GM23338 (cell line): Measurements from ENCODE around the gene FOXP1. TPM values are rescaled to one million over a fixed set of nuclear protein-coding genes. Genes with fewer than 3 reads are reported as not detected.
A peak's percentile ranks its signal among the peaks of the same experiment; 100 is the strongest.

Experiments used
- ATAC-seq: fragments of 200-7000 bp; cut with Tn5 transposase; 3 replicates; pipeline ENCODE4 v1.9.1; 2020
- DNase-seq: peaks from one replicate; pipeline ENCODE4 v3.0.0-alpha.2; 2015; ENCODE audit warnings: low spot score
- H2AFZ ChIP-seq: fragments of 200-600 bp; sonication (generic); 2 replicates; pipeline ENCODE4 v1.8.0; 2016; ENCODE audit warnings: antibody characterized with exemption, mild to moderate bottlenecking, moderate library complexity
- H3F3A ChIP-seq: fragments of 200-600 bp; sonication (generic); replicated peaks from 2 replicates; pipeline ENCODE4 v1.8.0; 2017; ENCODE audit warnings: antibody characterized with exemption, mixed run types, low read depth
- H3K27ac ChIP-seq: fragments of 200-600 bp; sonication (generic); 2 replicates; pipeline ENCODE4 v1.6.1; 2016; ENCODE audit warnings: low read depth
- H3K27me3 ChIP-seq: fragments of 200-600 bp; sonication (generic); 2 replicates; pipeline ENCODE4 v1.8.0; 2016; ENCODE audit warnings: mild to moderate bottlenecking, mixed run types, moderate library complexity; ENCODE audit not compliant: insufficient read depth
- H3K36me3 ChIP-seq: fragments of 200-600 bp; sonication (generic); 2 replicates; pipeline ENCODE4 v1.8.0; 2016; ENCODE audit warnings: mild to moderate bottlenecking; ENCODE audit not compliant: insufficient read depth
- H3K4me1 ChIP-seq: fragments of 200-600 bp; sonication (generic); 2 replicates; pipeline ENCODE4 v1.8.0; 2016; ENCODE audit warnings: mild to moderate bottlenecking, moderate library complexity; ENCODE audit not compliant: insufficient read depth
- H3K4me2 ChIP-seq: fragments of 200-600 bp; sonication (generic); 2 replicates; pipeline ENCODE4 v1.7.1; 2017; ENCODE audit warnings: mixed run types
- H3K4me3 ChIP-seq: fragments of 200-600 bp; sonication (generic); 2 replicates; pipeline ENCODE4 v1.6.1; 2016; ENCODE audit warnings: mixed run types
- H3K79me2 ChIP-seq: fragments of 200-600 bp; sonication (generic); replicated peaks from 2 replicates; pipeline ENCODE4 v1.8.0; 2017; ENCODE audit warnings: mild to moderate bottlenecking; ENCODE audit not compliant: insufficient read depth
- H3K9me2 ChIP-seq: fragments of 200-600 bp; sonication (generic); 2 replicates; pipeline ENCODE4 v1.8.0; 2017; ENCODE audit not compliant: insufficient read depth
- H4K20me1 ChIP-seq: fragments of 200-600 bp; sonication (generic); replicated peaks from 2 replicates; pipeline ENCODE4 v1.8.0; 2017; ENCODE audit warnings: mild to moderate bottlenecking; ENCODE audit not compliant: insufficient read depth
- H3K27ac Mint-ChIP-seq: 2 replicates; pipeline ENCODE4 v1.8.0; 2020; ENCODE audit warnings: inconsistent platforms, mild to moderate bottlenecking, moderate library complexity, mixed read lengths
- H3K27me3 Mint-ChIP-seq: 3 replicates; pipeline ENCODE4 v1.8.0; 2022; ENCODE audit warnings: low read depth, mild to moderate bottlenecking, moderate library complexity, mixed read lengths, inconsistent platforms; ENCODE audit not compliant: insufficient read depth, poor library complexity
- H3K36me3 Mint-ChIP-seq: 3 replicates; pipeline ENCODE4 v1.8.0; 2021; ENCODE audit warnings: low read depth, mild to moderate bottlenecking, inconsistent platforms, moderate library complexity, mixed read lengths
- H3K4me1 Mint-ChIP-seq: 3 replicates; pipeline ENCODE4 v1.8.0; 2020; ENCODE audit warnings: mild to moderate bottlenecking, inconsistent platforms, mixed read lengths
- H3K4me3 Mint-ChIP-seq: 3 replicates; pipeline ENCODE4 v1.8.0; 2021; ENCODE audit warnings: moderate library complexity, mild to moderate bottlenecking, inconsistent platforms, mixed read lengths
- H3K9me3 Mint-ChIP-seq: 3 replicates; pipeline ENCODE4 v1.8.0; 2020; ENCODE audit warnings: moderate library complexity, mild to moderate bottlenecking, inconsistent platforms, mixed read lengths
- polyA plus RNA-seq: library from polyadenylated mRNA; unstranded; fragments of >200 nt; fragmentation: Nextera tagmentation; extraction: Ambion mirVana; gene quantifications from 2 replicates; pipeline ENCODE4 v1.2.1, GENCODE V29; 2016
- total RNA-seq: library from RNA; depleted of rRNA; stranded (reverse); fragments of >200 nt; shearing (Covaris generic); gene quantifications from 2 replicates; pipeline ENCODE4 v1.2.3, GENCODE V29; 2014
- TF ChIP-seq, protein P1 (sequence below), 2 experiments: fragments of 200-600 bp in 1 of 2; sonication (generic) in 1 of 2; conservative IDR thresholded peaks; 2 replicates each; pipeline versions ENCODE4 v1.5.1 to v1.6.1; 2016 to 2017; ENCODE audit warnings: antibody characterized with exemption in 2 of 2, low read depth in 2 of 2, mild to moderate bottlenecking in 2 of 2, moderate library complexity in 1 of 2
- TF ChIP-seq, protein P2 (sequence below): IDR thresholded peaks from one replicate; pipeline ENCODE4 v1.6.1; 2018; ENCODE audit warnings: antibody characterized with exemption; ENCODE audit not compliant: unreplicated experiment
- TF ChIP-seq, protein P3 (sequence below): fragments of 250-450 bp; sonication (Bioruptor Pico); IDR thresholded peaks from 2 replicates; pipeline ENCODE4 v1.5.0; 2020; ENCODE audit warnings: mild to moderate bottlenecking, moderate library complexity

The FOXP1 gene
- total and polyA plus RNA-seq, 2 experiments from 2014 or later: 32.9 to 35.5 TPM

DNA sequence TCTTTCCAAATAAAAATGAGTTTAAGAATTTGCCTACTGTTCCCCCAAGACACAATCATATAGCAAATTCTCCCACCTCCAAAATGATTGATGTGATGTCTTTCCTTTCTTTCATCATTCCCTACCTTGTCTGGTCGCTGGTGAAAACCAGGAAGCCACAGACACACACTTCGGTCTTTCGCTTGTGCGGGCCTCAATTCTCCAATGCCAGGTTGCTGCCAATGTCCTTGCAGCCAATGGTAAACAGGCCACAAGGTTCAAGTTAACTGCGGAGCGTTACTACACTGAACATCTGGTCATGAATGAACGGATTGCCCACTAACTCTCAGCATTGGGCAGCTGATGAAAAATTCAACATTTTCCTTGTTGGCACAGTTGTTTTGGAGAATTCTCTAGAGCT lies 192.2 kb downstream of the FOXP1 start (continued):
- TF ChIP-seq, protein P1, sequence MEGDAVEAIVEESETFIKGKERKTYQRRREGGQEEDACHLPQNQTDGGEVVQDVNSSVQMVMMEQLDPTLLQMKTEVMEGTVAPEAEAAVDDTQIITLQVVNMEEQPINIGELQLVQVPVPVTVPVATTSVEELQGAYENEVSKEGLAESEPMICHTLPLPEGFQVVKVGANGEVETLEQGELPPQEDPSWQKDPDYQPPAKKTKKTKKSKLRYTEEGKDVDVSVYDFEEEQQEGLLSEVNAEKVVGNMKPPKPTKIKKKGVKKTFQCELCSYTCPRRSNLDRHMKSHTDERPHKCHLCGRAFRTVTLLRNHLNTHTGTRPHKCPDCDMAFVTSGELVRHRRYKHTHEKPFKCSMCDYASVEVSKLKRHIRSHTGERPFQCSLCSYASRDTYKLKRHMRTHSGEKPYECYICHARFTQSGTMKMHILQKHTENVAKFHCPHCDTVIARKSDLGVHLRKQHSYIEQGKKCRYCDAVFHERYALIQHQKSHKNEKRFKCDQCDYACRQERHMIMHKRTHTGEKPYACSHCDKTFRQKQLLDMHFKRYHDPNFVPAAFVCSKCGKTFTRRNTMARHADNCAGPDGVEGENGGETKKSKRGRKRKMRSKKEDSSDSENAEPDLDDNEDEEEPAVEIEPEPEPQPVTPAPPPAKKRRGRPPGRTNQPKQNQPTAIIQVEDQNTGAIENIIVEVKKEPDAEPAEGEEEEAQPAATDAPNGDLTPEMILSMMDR (conservative IDR thresholded peaks at IDR 0.05; ENCODE audit: low read depth in 2 of 2): no peak

DNA sequence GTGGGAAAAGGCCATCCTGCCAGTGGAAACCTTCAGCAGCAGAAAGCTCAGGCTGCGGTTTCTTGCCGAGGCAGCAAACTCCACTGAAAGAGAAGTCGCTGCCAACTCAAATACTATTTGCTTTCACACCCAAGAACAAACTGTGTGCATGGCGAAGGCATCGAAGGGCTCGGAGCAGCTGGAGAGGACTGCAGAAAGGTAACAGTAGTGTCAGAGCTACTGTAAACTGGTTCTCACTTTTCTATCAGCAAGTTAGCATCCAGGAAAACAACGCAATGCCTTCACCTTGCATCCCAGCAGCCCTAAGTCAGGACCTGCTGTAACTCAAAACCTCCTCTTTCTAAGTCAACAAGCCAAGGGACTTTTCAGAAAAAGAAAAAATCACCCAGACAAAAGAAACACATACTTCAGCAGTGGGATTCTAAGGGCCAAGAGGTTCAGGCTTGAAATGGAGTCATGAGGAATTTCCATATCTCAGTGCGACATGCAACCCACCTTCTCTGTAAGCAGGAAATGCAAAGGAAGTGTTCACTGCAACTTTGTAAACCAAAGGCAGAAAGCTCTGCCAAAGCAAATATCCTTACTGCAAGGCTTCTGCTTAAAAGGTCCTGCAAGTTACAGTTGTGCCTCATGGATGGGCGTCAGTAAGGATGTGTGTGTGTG lies 193.5 kb downstream of the FOXP1 start:
- Histone ChIP-seq H3K27ac (peak overlapping the region; percentile 45), H3F3A (0 out of 2 replicates have a peak, but pooled peaks cover 3% of the 10 kb centered on the region), H2AFZ (no peak overlapping the region), H3K79me2 (no peaks in the 10 kb centered on the region), H3K27me3 (no peaks in the 10 kb centered on the region), H3K36me3 (no peaks in the 10 kb centered on the region), H3K4me3 (no peak overlapping the region), H3K4me2 (peak overlapping the region; percentile 31; the same call in 1 of the 2 replicates), H4K20me1 (no peaks in the 10 kb centered on the region), H3K9me2 (peaks cover 6% of the 10 kb centered on the region; the same call in 1 of the 2 replicates), H3K4me1 (peaks cover 19% of the 10 kb centered on the region)
- peak; percentile 87 for ATAC-seq
- Mint-ChIP-seq H3K9me3 (no peaks in the 10 kb centered on the region), H3K36me3 (0 out of 3 replicates have a peak, but pooled peaks cover 2% of the 10 kb centered on the region), H3K4me3 (peak overlapping the region; percentile 17; the same call in 2 of the 3 replicates), H3K4me1 (peaks cover 39% of the 10 kb centered on the region), H3K27ac (peak overlapping the region; percentile 90), H3K27me3 (peaks cover 6% of the 10 kb centered on the region)
- peak; percentile 71 for DNase-seq
- TF ChIP-seq, protein P2, sequence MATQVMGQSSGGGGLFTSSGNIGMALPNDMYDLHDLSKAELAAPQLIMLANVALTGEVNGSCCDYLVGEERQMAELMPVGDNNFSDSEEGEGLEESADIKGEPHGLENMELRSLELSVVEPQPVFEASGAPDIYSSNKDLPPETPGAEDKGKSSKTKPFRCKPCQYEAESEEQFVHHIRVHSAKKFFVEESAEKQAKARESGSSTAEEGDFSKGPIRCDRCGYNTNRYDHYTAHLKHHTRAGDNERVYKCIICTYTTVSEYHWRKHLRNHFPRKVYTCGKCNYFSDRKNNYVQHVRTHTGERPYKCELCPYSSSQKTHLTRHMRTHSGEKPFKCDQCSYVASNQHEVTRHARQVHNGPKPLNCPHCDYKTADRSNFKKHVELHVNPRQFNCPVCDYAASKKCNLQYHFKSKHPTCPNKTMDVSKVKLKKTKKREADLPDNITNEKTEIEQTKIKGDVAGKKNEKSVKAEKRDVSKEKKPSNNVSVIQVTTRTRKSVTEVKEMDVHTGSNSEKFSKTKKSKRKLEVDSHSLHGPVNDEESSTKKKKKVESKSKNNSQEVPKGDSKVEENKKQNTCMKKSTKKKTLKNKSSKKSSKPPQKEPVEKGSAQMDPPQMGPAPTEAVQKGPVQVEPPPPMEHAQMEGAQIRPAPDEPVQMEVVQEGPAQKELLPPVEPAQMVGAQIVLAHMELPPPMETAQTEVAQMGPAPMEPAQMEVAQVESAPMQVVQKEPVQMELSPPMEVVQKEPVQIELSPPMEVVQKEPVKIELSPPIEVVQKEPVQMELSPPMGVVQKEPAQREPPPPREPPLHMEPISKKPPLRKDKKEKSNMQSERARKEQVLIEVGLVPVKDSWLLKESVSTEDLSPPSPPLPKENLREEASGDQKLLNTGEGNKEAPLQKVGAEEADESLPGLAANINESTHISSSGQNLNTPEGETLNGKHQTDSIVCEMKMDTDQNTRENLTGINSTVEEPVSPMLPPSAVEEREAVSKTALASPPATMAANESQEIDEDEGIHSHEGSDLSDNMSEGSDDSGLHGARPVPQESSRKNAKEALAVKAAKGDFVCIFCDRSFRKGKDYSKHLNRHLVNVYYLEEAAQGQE: no peak
- TF ChIP-seq, protein P3, sequence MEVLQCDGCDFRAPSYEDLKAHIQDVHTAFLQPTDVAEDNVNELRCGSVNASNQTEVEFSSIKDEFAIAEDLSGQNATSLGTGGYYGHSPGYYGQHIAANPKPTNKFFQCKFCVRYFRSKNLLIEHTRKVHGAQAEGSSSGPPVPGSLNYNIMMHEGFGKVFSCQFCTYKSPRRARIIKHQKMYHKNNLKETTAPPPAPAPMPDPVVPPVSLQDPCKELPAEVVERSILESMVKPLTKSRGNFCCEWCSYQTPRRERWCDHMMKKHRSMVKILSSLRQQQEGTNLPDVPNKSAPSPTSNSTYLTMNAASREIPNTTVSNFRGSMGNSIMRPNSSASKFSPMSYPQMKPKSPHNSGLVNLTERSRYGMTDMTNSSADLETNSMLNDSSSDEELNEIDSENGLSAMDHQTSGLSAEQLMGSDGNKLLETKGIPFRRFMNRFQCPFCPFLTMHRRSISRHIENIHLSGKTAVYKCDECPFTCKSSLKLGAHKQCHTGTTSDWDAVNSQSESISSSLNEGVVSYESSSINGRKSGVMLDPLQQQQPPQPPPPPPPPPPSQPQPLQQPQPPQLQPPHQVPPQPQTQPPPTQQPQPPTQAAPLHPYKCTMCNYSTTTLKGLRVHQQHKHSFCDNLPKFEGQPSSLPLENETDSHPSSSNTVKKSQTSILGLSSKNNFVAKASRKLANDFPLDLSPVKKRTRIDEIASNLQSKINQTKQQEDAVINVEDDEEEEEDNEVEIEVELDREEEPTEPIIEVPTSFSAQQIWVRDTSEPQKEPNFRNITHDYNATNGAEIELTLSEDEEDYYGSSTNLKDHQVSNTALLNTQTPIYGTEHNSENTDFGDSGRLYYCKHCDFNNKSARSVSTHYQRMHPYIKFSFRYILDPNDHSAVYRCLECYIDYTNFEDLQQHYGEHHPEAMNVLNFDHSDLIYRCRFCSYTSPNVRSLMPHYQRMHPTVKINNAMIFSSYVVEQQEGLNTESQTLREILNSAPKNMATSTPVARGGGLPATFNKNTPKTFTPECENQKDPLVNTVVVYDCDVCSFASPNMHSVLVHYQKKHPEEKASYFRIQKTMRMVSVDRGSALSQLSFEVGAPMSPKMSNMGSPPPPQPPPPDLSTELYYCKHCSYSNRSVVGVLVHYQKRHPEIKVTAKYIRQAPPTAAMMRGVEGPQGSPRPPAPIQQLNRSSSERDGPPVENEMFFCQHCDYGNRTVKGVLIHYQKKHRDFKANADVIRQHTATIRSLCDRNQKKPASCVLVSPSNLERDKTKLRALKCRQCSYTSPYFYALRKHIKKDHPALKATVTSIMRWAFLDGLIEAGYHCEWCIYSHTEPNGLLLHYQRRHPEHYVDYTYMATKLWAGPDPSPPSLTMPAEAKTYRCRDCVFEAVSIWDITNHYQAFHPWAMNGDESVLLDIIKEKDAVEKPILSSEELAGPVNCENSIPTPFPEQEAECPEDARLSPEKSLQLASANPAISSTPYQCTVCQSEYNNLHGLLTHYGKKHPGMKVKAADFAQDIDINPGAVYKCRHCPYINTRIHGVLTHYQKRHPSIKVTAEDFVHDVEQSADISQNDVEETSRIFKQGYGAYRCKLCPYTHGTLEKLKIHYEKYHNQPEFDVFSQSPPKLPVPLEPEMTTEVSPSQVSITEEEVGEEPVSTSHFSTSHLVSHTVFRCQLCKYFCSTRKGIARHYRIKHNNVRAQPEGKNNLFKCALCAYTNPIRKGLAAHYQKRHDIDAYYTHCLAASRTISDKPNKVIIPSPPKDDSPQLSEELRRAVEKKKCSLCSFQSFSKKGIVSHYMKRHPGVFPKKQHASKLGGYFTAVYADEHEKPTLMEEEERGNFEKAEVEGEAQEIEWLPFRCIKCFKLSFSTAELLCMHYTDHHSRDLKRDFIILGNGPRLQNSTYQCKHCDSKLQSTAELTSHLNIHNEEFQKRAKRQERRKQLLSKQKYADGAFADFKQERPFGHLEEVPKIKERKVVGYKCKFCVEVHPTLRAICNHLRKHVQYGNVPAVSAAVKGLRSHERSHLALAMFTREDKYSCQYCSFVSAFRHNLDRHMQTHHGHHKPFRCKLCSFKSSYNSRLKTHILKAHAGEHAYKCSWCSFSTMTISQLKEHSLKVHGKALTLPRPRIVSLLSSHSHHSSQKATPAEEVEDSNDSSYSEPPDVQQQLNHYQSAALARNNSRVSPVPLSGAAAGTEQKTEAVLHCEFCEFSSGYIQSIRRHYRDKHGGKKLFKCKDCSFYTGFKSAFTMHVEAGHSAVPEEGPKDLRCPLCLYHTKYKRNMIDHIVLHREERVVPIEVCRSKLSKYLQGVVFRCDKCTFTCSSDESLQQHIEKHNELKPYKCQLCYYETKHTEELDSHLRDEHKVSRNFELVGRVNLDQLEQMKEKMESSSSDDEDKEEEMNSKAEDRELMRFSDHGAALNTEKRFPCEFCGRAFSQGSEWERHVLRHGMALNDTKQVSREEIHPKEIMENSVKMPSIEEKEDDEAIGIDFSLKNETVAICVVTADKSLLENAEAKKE: peak; percentile 55; the same call in 1 of the 2 replicates
